HepG2 (cell line): ENCODE data around the gene RBM14. TPM values are rescaled to one million over a fixed set of nuclear protein-coding genes. Genes with fewer than 3 reads are reported as not detected.

ENCODE experiments used
- MEF2D ChIP-seq: sonication (generic); formaldehyde crosslinking; IDR thresholded peaks from 2 replicates; pipeline ENCODE4 v1.5.1; 2020; ENCODE audit warnings: mild to moderate bottlenecking, missing genetic modification reagents
- MTF1 ChIP-seq: sonication (generic); formaldehyde crosslinking; IDR thresholded peaks from 2 replicates; pipeline ENCODE4 v1.5.0; 2020; ENCODE audit warnings: missing genetic modification reagents
- MZF1 ChIP-seq: sonication (generic); formaldehyde crosslinking; IDR thresholded peaks from 2 replicates; pipeline ENCODE4 v1.8.1; 2023; ENCODE audit warnings: mild to moderate bottlenecking, missing genetic modification reagents, borderline replicate concordance
- NR2F2 ChIP-seq: IDR thresholded peaks from 2 replicates; pipeline ENCODE4 v1.6.1; 2012; ENCODE audit warnings: low read depth, inconsistent platforms, borderline replicate concordance
- PRMT3 ChIP-seq: sonication (generic); formaldehyde crosslinking; IDR thresholded peaks from 2 replicates; pipeline ENCODE4 v1.8.1; 2022; ENCODE audit warnings: low read depth, mild to moderate bottlenecking, moderate library complexity, missing genetic modification reagents, borderline replicate concordance
- SAFB2 ChIP-seq: sonication (generic); formaldehyde crosslinking; IDR thresholded peaks from 2 replicates; pipeline ENCODE4 v1.5.1; 2020; ENCODE audit warnings: missing genetic modification reagents, low read depth, mild to moderate bottlenecking, borderline replicate concordance
- SCMH1 ChIP-seq: sonication (generic); formaldehyde crosslinking; IDR thresholded peaks from 2 replicates; pipeline ENCODE4 v1.9.0; 2021; ENCODE audit warnings: missing genetic modification reagents, mild to moderate bottlenecking, borderline replicate concordance
- SP4 ChIP-seq: sonication (generic); formaldehyde crosslinking; IDR thresholded peaks from 2 replicates; pipeline ENCODE4 v1.8.1; 2023; ENCODE audit warnings: mild to moderate bottlenecking, missing genetic modification reagents
- SRSF4 ChIP-seq: fragments of 200-400 bp; formaldehyde crosslinking; IDR thresholded peaks from one replicate; pipeline ENCODE4 v1.6.1; 2018; ENCODE audit warnings: mild to moderate bottlenecking, low read depth, low read length, moderate library complexity; ENCODE audit not compliant: poor library complexity, severe bottlenecking
- TBP ChIP-seq: sonication (generic); formaldehyde crosslinking; IDR thresholded peaks from 2 replicates; pipeline ENCODE4 v1.5.0; 2020; ENCODE audit warnings: missing genetic modification reagents
- ZNF207 ChIP-seq: fragments of 450-650 bp; IDR thresholded peaks from 2 replicates; pipeline ENCODE4 v1.6.1; 2016; ENCODE audit warnings: antibody characterized with exemption, borderline replicate concordance
- ZNF3 ChIP-seq: IDR thresholded peaks from 2 replicates; pipeline ENCODE4 v1.7.0; 2017; ENCODE audit warnings: inconsistent platforms
- ZNF468 ChIP-seq: sonication (generic); formaldehyde crosslinking; IDR thresholded peaks from 2 replicates; pipeline ENCODE4 v1.8.0; 2022; ENCODE audit warnings: mild to moderate bottlenecking, moderate library complexity, missing genetic modification reagents
- ZNF552 ChIP-seq: sonication (generic); formaldehyde crosslinking; IDR thresholded peaks from 2 replicates; pipeline ENCODE4 v1.9.0; 2022; ENCODE audit warnings: missing genetic modification reagents, mild to moderate bottlenecking, borderline replicate concordance
- ZNF703 ChIP-seq: sonication (generic); formaldehyde crosslinking; IDR thresholded peaks from 2 replicates; pipeline ENCODE4 v1.5.1; 2020; ENCODE audit warnings: missing genetic modification reagents, mild to moderate bottlenecking, moderate library complexity, borderline replicate concordance
- ZSCAN30 ChIP-seq: sonication (generic); formaldehyde crosslinking; IDR thresholded peaks from 2 replicates; pipeline ENCODE4 v1.5.0; 2020; ENCODE audit warnings: mild to moderate bottlenecking, missing genetic modification reagents
- polyA plus RNA-seq, 8 experiments: library from polyadenylated mRNA; depleted of rRNA in 3 of 8; stranded (reverse) in 7 of 8; unstranded in 1 of 8; fragments of >200 nt; fragmentation: Illumina TruSeq in 4 of 8; extraction: Trizol in 4 of 8; gene quantifications; 2 replicates each; pipeline versions ENCODE4 v1.2.1 to v1.2.3, GENCODE V29; 2011 to 2016; ENCODE audit warnings: low read depth in 4 of 8, missing spikeins in 1 of 8, mixed read lengths in 1 of 8; ENCODE audit not compliant: insufficient read depth in 1 of 8
- total RNA-seq, 5 experiments: library from RNA; depleted of rRNA; stranded (reverse); fragments of >200 nt; fragmentation: Illumina TruSeq; extraction: Trizol; gene quantifications; 2 replicates each; pipeline ENCODE4 v1.2.3, GENCODE V29; 2016; ENCODE audit warnings: low read depth in 1 of 5
- TF ChIP-seq, protein P1 (sequence below): conservative IDR thresholded peaks from 2 replicates; pipeline ENCODE4 v1.6.1; 2018; ENCODE audit warnings: missing genetic modification reagents
- TF ChIP-seq, protein P2 (sequence below): sonication (generic); formaldehyde crosslinking; IDR thresholded peaks from 2 replicates; pipeline ENCODE4 v1.4.0; 2020; ENCODE audit warnings: missing genetic modification reagents, borderline replicate concordance
- TF ChIP-seq, protein P3 (sequence below): sonication (generic); formaldehyde crosslinking; IDR thresholded peaks from 2 replicates; pipeline ENCODE4 v1.4.0; 2020; ENCODE audit warnings: missing genetic modification reagents
- TF ChIP-seq, protein P4 (sequence below): sonication (generic); formaldehyde crosslinking; IDR thresholded peaks from 2 replicates; pipeline ENCODE4 v1.8.1; 2023; ENCODE audit warnings: mild to moderate bottlenecking, missing genetic modification reagents

RBM14 gene
- total and polyA plus RNA-seq, 2 of the 13 experiments (the other 11 are each of a cell fraction or from before 2014, with no cell fraction given), result 12.7 to 44.1 TPM

DNA sequence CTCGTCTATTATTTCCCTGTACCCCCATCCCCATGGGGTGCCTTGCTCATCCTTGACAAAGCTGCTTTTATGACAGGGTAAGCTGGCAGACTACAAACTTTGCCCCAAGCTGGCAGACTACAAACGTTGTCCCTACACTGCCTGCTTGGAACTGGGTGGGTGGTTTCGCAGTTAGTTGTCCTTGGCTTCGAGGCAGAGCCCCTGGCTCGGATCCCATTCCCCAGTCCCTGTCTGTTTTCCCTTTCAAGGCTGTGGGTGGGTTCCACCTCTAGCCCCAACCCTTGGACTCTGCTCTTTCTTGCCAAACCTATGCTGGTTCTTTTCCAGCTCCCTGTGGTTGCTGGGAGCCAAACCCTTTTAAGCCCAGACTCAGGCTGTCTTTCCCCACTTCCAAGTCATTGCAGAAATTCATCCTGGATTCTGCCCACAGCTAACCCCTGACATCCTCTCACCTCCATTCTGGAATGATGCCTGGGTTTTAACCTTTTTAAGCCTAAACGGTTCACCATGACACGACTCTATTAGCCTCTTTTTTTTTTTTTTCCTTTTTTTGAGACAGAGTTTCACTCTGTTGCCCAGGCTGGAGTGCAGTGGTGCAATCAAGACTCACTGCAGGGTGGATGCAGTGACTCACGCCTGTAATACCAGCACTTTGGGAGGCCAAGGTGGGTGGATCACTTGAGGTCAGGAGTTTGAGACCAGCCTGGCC is 9.2 kb upstream of the RBM14 start (continued):
- TF ChIP-seq, protein P1, sequence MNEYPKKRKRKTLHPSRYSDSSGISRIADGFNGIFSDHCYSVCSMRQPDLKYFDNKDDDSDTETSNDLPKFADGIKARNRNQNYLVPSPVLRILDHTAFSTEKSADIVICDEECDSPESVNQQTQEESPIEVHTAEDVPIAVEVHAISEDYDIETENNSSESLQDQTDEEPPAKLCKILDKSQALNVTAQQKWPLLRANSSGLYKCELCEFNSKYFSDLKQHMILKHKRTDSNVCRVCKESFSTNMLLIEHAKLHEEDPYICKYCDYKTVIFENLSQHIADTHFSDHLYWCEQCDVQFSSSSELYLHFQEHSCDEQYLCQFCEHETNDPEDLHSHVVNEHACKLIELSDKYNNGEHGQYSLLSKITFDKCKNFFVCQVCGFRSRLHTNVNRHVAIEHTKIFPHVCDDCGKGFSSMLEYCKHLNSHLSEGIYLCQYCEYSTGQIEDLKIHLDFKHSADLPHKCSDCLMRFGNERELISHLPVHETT (CRISPR knock-in tag), result no peak
- TF ChIP-seq TBP (no peak), MZF1 (CRISPR knock-in tag) (no peak), ZNF3 (0 out of 2 replicates have a peak, but pooled peaks have one; percentile 30), ZNF552 (CRISPR knock-in tag) (no peak), NR2F2 (no peak), ZNF207 (no peak), SCMH1 (no peak), MEF2D (CRISPR knock-in tag) (0 out of 2 replicates have a peak, but pooled peaks have one; percentile 24), MTF1 (CRISPR knock-in tag) (no peak), SAFB2 (CRISPR knock-in tag) (no peak), PRMT3 (CRISPR knock-in tag) (no peak), SRSF4 (no peak), ZNF703 (no peak; the same call in 1 of the 2 replicates), ZSCAN30 (CRISPR knock-in tag) (no peak), SP4 (CRISPR knock-in tag) (no peak), ZNF468 (CRISPR knock-in tag) (no peak)
- TF ChIP-seq, protein P2, sequence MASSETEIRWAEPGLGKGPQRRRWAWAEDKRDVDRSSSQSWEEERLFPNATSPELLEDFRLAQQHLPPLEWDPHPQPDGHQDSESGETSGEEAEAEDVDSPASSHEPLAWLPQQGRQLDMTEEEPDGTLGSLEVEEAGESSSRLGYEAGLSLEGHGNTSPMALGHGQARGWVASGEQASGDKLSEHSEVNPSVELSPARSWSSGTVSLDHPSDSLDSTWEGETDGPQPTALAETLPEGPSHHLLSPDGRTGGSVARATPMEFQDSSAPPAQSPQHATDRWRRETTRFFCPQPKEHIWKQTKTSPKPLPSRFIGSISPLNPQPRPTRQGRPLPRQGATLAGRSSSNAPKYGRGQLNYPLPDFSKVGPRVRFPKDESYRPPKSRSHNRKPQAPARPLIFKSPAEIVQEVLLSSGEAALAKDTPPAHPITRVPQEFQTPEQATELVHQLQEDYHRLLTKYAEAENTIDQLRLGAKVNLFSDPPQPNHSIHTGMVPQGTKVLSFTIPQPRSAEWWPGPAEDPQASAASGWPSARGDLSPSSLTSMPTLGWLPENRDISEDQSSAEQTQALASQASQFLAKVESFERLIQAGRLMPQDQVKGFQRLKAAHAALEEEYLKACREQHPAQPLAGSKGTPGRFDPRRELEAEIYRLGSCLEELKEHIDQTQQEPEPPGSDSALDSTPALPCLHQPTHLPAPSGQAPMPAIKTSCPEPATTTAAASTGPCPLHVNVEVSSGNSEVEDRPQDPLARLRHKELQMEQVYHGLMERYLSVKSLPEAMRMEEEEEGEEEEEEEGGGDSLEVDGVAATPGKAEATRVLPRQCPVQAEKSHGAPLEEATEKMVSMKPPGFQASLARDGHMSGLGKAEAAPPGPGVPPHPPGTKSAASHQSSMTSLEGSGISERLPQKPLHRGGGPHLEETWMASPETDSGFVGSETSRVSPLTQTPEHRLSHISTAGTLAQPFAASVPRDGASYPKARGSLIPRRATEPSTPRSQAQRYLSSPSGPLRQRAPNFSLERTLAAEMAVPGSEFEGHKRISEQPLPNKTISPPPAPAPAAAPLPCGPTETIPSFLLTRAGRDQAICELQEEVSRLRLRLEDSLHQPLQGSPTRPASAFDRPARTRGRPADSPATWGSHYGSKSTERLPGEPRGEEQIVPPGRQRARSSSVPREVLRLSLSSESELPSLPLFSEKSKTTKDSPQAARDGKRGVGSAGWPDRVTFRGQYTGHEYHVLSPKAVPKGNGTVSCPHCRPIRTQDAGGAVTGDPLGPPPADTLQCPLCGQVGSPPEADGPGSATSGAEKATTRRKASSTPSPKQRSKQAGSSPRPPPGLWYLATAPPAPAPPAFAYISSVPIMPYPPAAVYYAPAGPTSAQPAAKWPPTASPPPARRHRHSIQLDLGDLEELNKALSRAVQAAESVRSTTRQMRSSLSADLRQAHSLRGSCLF (CRISPR knock-in tag), result no peak
- TF ChIP-seq, protein P3, sequence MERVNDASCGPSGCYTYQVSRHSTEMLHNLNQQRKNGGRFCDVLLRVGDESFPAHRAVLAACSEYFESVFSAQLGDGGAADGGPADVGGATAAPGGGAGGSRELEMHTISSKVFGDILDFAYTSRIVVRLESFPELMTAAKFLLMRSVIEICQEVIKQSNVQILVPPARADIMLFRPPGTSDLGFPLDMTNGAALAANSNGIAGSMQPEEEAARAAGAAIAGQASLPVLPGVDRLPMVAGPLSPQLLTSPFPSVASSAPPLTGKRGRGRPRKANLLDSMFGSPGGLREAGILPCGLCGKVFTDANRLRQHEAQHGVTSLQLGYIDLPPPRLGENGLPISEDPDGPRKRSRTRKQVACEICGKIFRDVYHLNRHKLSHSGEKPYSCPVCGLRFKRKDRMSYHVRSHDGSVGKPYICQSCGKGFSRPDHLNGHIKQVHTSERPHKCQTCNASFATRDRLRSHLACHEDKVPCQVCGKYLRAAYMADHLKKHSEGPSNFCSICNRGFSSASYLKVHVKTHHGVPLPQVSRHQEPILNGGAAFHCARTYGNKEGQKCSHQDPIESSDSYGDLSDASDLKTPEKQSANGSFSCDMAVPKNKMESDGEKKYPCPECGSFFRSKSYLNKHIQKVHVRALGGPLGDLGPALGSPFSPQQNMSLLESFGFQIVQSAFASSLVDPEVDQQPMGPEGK, result peak; percentile 80
- TF ChIP-seq, protein P4, sequence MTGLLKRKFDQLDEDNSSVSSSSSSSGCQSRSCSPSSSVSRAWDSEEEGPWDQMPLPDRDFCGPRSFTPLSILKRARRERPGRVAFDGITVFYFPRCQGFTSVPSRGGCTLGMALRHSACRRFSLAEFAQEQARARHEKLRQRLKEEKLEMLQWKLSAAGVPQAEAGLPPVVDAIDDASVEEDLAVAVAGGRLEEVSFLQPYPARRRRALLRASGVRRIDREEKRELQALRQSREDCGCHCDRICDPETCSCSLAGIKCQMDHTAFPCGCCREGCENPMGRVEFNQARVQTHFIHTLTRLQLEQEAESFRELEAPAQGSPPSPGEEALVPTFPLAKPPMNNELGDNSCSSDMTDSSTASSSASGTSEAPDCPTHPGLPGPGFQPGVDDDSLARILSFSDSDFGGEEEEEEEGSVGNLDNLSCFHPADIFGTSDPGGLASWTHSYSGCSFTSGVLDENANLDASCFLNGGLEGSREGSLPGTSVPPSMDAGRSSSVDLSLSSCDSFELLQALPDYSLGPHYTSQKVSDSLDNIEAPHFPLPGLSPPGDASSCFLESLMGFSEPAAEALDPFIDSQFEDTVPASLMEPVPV (CRISPR knock-in tag), result no peak
